Subcutaneous abdominal adipose tissue (tissue), 5 donors: ENCODE results near the gene STX8.
"Not testable (repeated sequence)": the region's sequence is repeated elsewhere in the genome, so short reads cannot be mapped to it uniquely, and the experiment has no call there.

Experiments used
- H3K27ac ChIP-seq: one replicate; pipeline ENCODE4 v1.7.0; 2013; ENCODE audit warnings: low read depth, mild to moderate bottlenecking, inconsistent platforms, low read length, moderate library complexity
- H3K27me3 ChIP-seq, 5 donors: one replicate each; pipeline ENCODE4 v1.7.0; 2013; ENCODE audit warnings: low read length in 5 of 5, inconsistent platforms in 1 of 5; ENCODE audit not compliant: control insufficient read depth in 5 of 5, insufficient read depth in 4 of 5
- H3K36me3 ChIP-seq, 5 donors: one replicate each; pipeline ENCODE4 v1.7.0; 2013; ENCODE audit warnings: low read length in 5 of 5; ENCODE audit not compliant: control insufficient read depth in 5 of 5, insufficient read depth in 5 of 5
- H3K4me1 ChIP-seq, 5 donors: one replicate each; pipeline ENCODE4 v1.7.0; 2013; ENCODE audit warnings: low read length in 5 of 5, mild to moderate bottlenecking in 3 of 5, moderate library complexity in 1 of 5; ENCODE audit not compliant: control insufficient read depth in 5 of 5, insufficient read depth in 5 of 5
- H3K4me3 ChIP-seq, 5 donors: one replicate each; pipeline ENCODE4 v1.7.0; 2013; ENCODE audit warnings: low read length in 5 of 5, low read depth in 1 of 5
- H3K9ac ChIP-seq, 5 donors: one replicate each; pipeline ENCODE4 v1.7.0; 2013; ENCODE audit warnings: low read length in 5 of 5, mild to moderate bottlenecking in 4 of 5, moderate library complexity in 3 of 5
- H3K9me3 ChIP-seq, 5 donors: one replicate each; pipeline ENCODE4 v1.7.0; 2013; ENCODE audit warnings: low read length in 5 of 5; ENCODE audit not compliant: control insufficient read depth in 5 of 5
- donor health status: healthy.
- donor health status: healthy.
- donor health status: healthy.
- donor health status: healthy.
- donor health status: healthy.

STX8 gene

GRCh38 chr17:9557857-9558256 is 17.8 kb downstream of the STX8 start:
- no peaks in the 10 kb centered on the region for H3K9me3 ChIP-seq
- H3K4me3 ChIP-seq, result no peak overlapping the region
- no peaks in the 10 kb centered on the region for H3K27me3 ChIP-seq
- no peak overlapping the region for H3K9ac ChIP-seq
- H3K4me1 ChIP-seq, result no peaks in the 10 kb centered on the region
- H3K36me3 ChIP-seq, result peaks cover 0 to 10% (median 5%) of the 10 kb centered on the region in 5 donors
- no peak overlapping the region for H3K27ac ChIP-seq

- Histone ChIP-seq H3K27ac (no peak overlapping the region), H3K9me3 (no peaks in the 10 kb centered on the region), H3K4me3 (no peak overlapping the region)
These were observed 18.4 kb downstream of the STX8 start for GRCh38 chr17:9557161-9557755.

GRCh38 chr17:9554715-9555114 is 20.9 kb downstream of the STX8 start:
- not testable (repeated sequence) for H3K4me3 ChIP-seq, H3K27ac ChIP-seq, H3K9ac ChIP-seq, H3K27me3 ChIP-seq, H3K9me3 ChIP-seq, H3K4me1 ChIP-seq
- peaks cover 4 to 25% (median 6%) of the 10 kb centered on the region in 5 donors for H3K36me3 ChIP-seq

More at GRCh38 chr17:9557161-9557755, 18.4 kb downstream of the STX8 start:
- Histone ChIP-seq H3K4me1 (no peaks in the 10 kb centered on the region), H3K27me3 (no peaks in the 10 kb centered on the region), H3K36me3 (peaks cover 0 to 11% (median 5%) of the 10 kb centered on the region in 5 donors), H3K9ac (no peak overlapping the region)

- Histone ChIP-seq H3K4me1 (no peaks in the 10 kb centered on the region), H3K36me3 (peaks cover 6 to 29% (median 9%) of the 10 kb centered on the region in 5 donors), H3K27ac (no peak overlapping the region), H3K9ac (no peak overlapping the region), H3K9me3 (no peaks in the 10 kb centered on the region), H3K27me3 (no peaks in the 10 kb centered on the region), H3K4me3 (no peak overlapping the region)
These were observed 22.0 kb downstream of the STX8 start for GRCh38 chr17:9553596-9553995.

GRCh38 chr17:9553181-9553580 is 22.4 kb downstream of the STX8 start:
- no peaks in the 10 kb centered on the region for H3K4me1 ChIP-seq
- peaks cover 6 to 29% (median 9%) of the 10 kb centered on the region in 5 donors for H3K36me3 ChIP-seq
- no peak overlapping the region for H3K27ac ChIP-seq
- no peaks in the 10 kb centered on the region for H3K27me3 ChIP-seq
- no peak overlapping the region for H3K4me3 ChIP-seq
- H3K9ac ChIP-seq, result no peak overlapping the region
- H3K9me3 ChIP-seq, result no peaks in the 10 kb centered on the region

- peaks cover 3 to 23% (median 8%) of the 10 kb centered on the region in 5 donors for H3K36me3 ChIP-seq
- no peak overlapping the region for H3K27ac ChIP-seq
- no peak overlapping the region for H3K9ac ChIP-seq
- no peaks in the 10 kb centered on the region for H3K27me3 ChIP-seq
- no peaks in the 10 kb centered on the region for H3K9me3 ChIP-seq
- H3K4me3 ChIP-seq, result no peak overlapping the region
- H3K4me1 ChIP-seq, result no peaks in the 10 kb centered on the region
These were observed 26.4 kb downstream of the STX8 start for GRCh38 chr17:9549215-9549614.

GRCh38 chr17:9544221-9544620 is 31.4 kb downstream of the STX8 start:
- no peak overlapping the region for H3K27ac ChIP-seq
- H3K4me1 ChIP-seq, result no peaks in the 10 kb centered on the region

GRCh38 chr17:9541718-9542117 is 33.9 kb downstream of the STX8 start:
- Histone ChIP-seq H3K27ac (no peak overlapping the region), H3K9ac (no peak overlapping the region), H3K36me3 (peaks cover 6 to 21% (median 14%) of the 10 kb centered on the region in 5 donors), H3K27me3 (no peaks in the 10 kb centered on the region), H3K4me3 (no peak overlapping the region), H3K9me3 (no peaks in the 10 kb centered on the region), H3K4me1 (no peaks in the 10 kb centered on the region)

More at GRCh38 chr17:9544221-9544620, 31.4 kb downstream of the STX8 start:
- Histone ChIP-seq H3K9me3 (no peaks in the 10 kb centered on the region), H3K4me3 (no peak overlapping the region), H3K36me3 (peaks cover 0 to 19% (median 14%) of the 10 kb centered on the region in 5 donors), H3K9ac (no peak overlapping the region), H3K27me3 (no peaks in the 10 kb centered on the region)

- H3K4me1 ChIP-seq, result no peaks in the 10 kb centered on the region
- no peak overlapping the region for H3K27ac ChIP-seq
- no peak overlapping the region for H3K9ac ChIP-seq
- no peaks in the 10 kb centered on the region for H3K9me3 ChIP-seq
- no peak overlapping the region for H3K4me3 ChIP-seq
- peaks cover 6 to 17% (median 11%) of the 10 kb centered on the region in 5 donors for H3K36me3 ChIP-seq
- H3K27me3 ChIP-seq, result no peaks in the 10 kb centered on the region
These were observed 37.0 kb downstream of the STX8 start for GRCh38 chr17:9538626-9539025.

- no peaks in the 10 kb centered on the region for H3K4me1 ChIP-seq
- H3K4me3 ChIP-seq, result no peak overlapping the region
- no peak overlapping the region for H3K27ac ChIP-seq
- peaks cover 6 to 17% (median 10%) of the 10 kb centered on the region in 5 donors for H3K36me3 ChIP-seq
- H3K9me3 ChIP-seq, result no peaks in the 10 kb centered on the region
- no peaks in the 10 kb centered on the region for H3K27me3 ChIP-seq
- H3K9ac ChIP-seq, result no peak overlapping the region
These were observed 38.3 kb downstream of the STX8 start for GRCh38 chr17:9537177-9537776.
